AG09319 (cell line): ENCODE data around the gene TARBP2.

Experiments used
- DNase-seq: peaks from one replicate; pipeline ENCODE4 v3.0.0-alpha.2; 2010; ENCODE audit warnings: low read depth; ENCODE audit errors: extremely low read depth
- CTCF ChIP-seq: IDR thresholded peaks from 2 replicates; pipeline ENCODE4 v1.5.1; 2011; ENCODE audit warnings: low read depth, mild to moderate bottlenecking, inconsistent platforms, low read length, moderate library complexity

TARBP2 gene

GRCh38 chr12:53551889-53552291, 50.8 kb downstream of the TARBP2 start:
- no peak for DNase-seq

DNA sequence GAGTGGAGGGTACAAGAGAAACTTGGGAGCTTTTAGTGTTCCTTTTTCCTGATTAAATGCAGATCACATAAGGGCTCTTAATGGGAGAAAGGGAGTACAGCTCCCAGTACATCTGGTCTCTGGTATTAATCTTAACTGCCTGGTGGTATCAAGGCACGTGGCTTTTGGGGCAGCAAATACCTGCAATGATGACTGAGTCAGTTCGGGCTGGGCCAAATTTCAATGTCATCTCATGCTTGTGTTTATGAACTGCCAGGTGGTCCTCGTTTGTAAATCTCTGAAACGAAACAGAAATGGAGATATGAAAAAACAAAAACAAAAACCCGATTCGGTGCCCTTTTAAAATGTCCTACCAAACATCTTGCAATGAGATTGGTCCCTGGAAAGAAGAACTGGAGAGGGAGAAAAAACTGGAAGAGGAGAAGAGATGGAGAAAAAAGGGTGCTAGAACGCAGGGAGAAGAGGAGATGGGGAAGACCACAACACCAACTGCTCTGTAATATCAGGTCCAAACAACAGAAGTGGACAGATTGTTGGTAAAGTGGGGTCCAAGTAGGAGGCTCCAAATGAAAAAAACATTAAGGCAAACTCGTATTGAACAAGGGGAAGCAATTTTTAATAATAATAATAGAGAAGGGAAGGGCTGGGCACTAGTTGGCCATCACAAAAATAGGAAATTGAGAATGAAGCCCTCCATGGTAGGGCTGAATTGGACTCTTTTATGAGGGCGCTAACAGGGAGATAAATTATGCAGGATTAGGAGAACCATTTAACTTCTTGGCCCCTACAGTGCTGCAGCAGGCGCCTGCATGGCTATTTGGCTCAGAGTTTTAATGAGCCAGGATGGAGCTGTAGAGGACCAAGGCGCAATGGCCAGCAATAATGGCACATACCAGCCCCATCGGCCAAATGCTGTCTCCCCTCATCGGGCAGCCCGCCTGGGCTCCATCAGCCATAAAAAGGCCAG, 51.6 kb downstream of the TARBP2 start:
- DNase-seq, result no peak
- TF ChIP-seq CTCF, result no peak

More at GRCh38 chr12:53551889-53552291, 50.8 kb downstream of the TARBP2 start:
- no peak for TF ChIP-seq CTCF
